ENCODE measurements around the gene ARHGEF33.

Gene ARHGEF33

DNA sequence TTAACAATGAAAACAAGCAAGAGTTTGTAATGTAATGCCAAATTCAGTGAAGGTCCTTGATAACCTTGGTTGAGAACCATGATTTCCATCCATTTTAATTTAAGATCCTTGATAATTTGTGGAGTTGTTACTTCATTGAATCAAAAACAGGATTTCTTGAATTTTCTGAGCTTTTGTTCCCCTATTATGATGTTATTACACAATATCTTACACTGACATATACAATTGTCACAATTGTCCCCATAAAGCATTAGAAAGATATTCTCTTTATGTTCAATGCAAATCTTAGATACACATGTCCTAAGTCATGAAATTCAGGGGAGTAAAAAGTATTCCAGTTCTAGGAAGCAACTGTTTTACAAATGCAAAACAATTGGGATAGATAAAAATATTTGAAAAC lies 83.6 kb downstream of the ARHGEF33 start:
- H3K27ac ChIP-seq, result no peak overlapping the region
- TF ChIP-seq CTCF (IDR thresholded peaks at IDR 0.05), result no peak
- TF ChIP-seq ZFX (IDR thresholded peaks at IDR 0.05; ENCODE audit: borderline replicate concordance), result no peak

DNA sequence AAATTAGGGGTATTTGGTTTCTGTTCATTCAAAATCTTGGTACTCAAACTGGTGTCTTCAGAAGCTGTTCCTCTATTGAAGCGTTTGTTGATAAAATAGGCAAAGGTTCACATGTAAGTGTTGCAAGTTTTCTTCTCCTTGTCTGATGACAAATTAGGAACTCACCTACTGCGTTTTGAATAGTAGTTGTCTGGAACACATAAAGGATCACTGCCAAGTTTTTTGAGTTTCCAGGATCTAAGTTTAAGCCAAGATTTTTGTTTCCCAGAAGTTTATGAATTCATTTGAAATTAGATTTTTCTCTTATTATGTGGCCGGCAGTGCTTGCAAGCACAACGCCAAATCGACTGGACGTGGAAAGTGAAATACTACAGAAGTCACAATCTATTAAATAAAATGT lies 85.4 kb downstream of the ARHGEF33 start:
- H3K27ac ChIP-seq, result no peak overlapping the region
- TF ChIP-seq ZFX (IDR thresholded peaks at IDR 0.05; ENCODE audit: borderline replicate concordance) (no peak), CTCF (IDR thresholded peaks at IDR 0.05) (no peak)

- no peak overlapping the region for H3K27ac ChIP-seq
- TF ChIP-seq CTCF (IDR thresholded peaks at IDR 0.05) (no peak), ZFX (IDR thresholded peaks at IDR 0.05; ENCODE audit: borderline replicate concordance) (no peak)
Measured at GRCh38 chr2:38977047-38977446, 87.4 kb downstream of the ARHGEF33 start.

- TF ChIP-seq CTCF (IDR thresholded peaks at IDR 0.05), result no peak
- no peak for TF ChIP-seq ZFX (IDR thresholded peaks at IDR 0.05; ENCODE audit: borderline replicate concordance)
- no peak overlapping the region for H3K27ac ChIP-seq
Measured at GRCh38 chr2:38978296-38978903, 88.7 kb downstream of the ARHGEF33 start.

- TF ChIP-seq ZFX (IDR thresholded peaks at IDR 0.05; ENCODE audit: borderline replicate concordance), result no peak
- no peak for TF ChIP-seq CTCF (IDR thresholded peaks at IDR 0.05)
- H3K27ac ChIP-seq, result no peak overlapping the region
Measured at GRCh38 chr2:38978908-38979307, 89.2 kb downstream of the ARHGEF33 start.

- TF ChIP-seq ZFX (IDR thresholded peaks at IDR 0.05; ENCODE audit: borderline replicate concordance) (no peak), CTCF (IDR thresholded peaks at IDR 0.05) (no peak)
- H3K27ac ChIP-seq, result no peak overlapping the region
Measured at GRCh38 chr2:38981003-38981669, 91.5 kb downstream of the ARHGEF33 start.

DNA sequence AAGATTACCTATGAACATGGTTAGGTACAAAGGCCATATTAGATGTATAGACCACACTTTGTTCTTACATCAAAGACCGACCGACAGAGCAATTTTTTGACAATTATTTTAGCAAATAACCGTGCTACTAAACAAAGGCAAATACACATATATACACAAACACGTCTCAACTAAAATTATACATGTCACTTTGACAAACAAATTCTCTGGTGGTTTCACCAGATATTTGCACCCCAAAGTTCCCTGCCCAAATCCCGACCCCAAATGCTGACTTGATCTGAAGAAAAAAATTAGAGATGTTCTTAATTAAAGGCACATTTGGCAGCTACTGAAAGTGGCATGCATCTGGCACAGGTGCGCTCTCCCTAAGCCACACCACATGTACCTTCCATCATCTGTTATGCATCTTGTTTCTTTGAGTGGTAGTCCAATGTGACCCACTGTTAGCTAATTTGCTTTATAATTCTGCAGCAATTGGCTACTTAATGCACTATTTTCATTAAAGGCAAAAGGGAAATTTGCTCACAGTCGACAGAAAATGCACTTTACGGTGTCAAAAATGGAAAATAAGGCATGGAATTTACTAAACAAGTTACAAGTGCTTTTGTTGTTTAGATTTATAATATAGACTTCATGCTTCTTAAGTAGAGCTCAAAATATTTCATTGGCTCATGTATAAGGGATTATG lies 92.1 kb downstream of the ARHGEF33 start:
- TF ChIP-seq CTCF (IDR thresholded peaks at IDR 0.05) (no peak), ZFX (IDR thresholded peaks at IDR 0.05; ENCODE audit: borderline replicate concordance) (no peak)
- H3K27ac ChIP-seq, result no peak overlapping the region

All from 22Rv1 (cell line).